Peyer's patch (tissue), 4 donors: ENCODE measurements around the gene MRPL39.

ENCODE experiments used
- POLR2A ChIP-seq, 2 donors: fragments of 450-650 bp; IDR thresholded peaks; one replicate each; pipeline ENCODE4 v1.5.1; 2017; ENCODE audit warnings: antibody characterized with exemption in 2 of 2, mild to moderate bottlenecking in 2 of 2, moderate library complexity in 2 of 2
- TF ChIP-seq, protein P1 (sequence below), 6 experiments: fragments of 450-650 bp in 4 of 6; fragments of 200-600 bp in 2 of 6; sonication (generic) in 1 of 6; IDR thresholded peaks; one replicate each; pipeline ENCODE4 v1.5.1; 2017 to 2019; ENCODE audit warnings: antibody characterized with exemption in 6 of 6, mild to moderate bottlenecking in 3 of 6, moderate library complexity in 1 of 6

DNA sequence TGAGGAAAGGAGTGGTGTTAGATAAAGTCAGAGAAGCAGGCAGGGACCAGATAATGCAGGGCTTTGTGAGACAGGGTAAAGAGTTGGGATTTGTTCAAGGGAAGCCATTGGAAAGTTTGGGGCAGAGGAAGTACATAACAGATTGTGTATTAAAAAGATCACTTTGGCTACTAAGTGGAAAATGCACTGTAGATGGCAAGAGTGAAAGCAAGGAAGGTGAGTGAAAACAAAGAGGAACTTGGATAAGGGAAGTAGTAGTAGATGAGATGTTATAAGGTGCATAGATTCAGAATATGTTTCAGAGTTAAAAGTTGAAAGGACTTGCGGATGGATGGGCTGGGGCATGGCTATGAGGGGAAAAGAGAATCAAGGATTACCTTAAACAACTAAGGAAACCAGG, 17.4 kb downstream of the MRPL39 start:
- TF ChIP-seq, protein P1, sequence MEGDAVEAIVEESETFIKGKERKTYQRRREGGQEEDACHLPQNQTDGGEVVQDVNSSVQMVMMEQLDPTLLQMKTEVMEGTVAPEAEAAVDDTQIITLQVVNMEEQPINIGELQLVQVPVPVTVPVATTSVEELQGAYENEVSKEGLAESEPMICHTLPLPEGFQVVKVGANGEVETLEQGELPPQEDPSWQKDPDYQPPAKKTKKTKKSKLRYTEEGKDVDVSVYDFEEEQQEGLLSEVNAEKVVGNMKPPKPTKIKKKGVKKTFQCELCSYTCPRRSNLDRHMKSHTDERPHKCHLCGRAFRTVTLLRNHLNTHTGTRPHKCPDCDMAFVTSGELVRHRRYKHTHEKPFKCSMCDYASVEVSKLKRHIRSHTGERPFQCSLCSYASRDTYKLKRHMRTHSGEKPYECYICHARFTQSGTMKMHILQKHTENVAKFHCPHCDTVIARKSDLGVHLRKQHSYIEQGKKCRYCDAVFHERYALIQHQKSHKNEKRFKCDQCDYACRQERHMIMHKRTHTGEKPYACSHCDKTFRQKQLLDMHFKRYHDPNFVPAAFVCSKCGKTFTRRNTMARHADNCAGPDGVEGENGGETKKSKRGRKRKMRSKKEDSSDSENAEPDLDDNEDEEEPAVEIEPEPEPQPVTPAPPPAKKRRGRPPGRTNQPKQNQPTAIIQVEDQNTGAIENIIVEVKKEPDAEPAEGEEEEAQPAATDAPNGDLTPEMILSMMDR (IDR thresholded peaks at IDR 0.05), result no peak
- TF ChIP-seq POLR2A (IDR thresholded peaks at IDR 0.05), result no peak
